NCI-H1417 (cell line): ENCODE measurements around the gene OASL.
"Not testable (repeated sequence)": the region's sequence is repeated elsewhere in the genome, so short reads cannot be mapped to it uniquely, and the experiment has no call there.

Source experiments
- DNase-seq, 3 experiments: peaks; one replicate each; lab custom pipeline; 2025; lab: John Stamatoyannopoulos, UW

The OASL gene

GRCh38 chr12:121059031-121059898, 20.2 kb upstream of the OASL start:
- no peak for DNase-seq

GRCh38 chr12:121057794-121058193, 18.7 kb upstream of the OASL start:
- no peak for DNase-seq

GRCh38 chr12:121053706-121054105, 14.7 kb upstream of the OASL start:
- no peak for DNase-seq

- no peak for DNase-seq
Measured at GRCh38 chr12:121050725-121051124, 11.7 kb upstream of the OASL start.

- no peak for DNase-seq
Measured at GRCh38 chr12:121048442-121048841, 9.4 kb upstream of the OASL start.

- DNase-seq, result not testable (repeated sequence)
Measured at GRCh38 chr12:121047400-121047799, 8.4 kb upstream of the OASL start.

- no peak for DNase-seq
Measured at GRCh38 chr12:121043067-121043466, 4.0 kb upstream of the OASL start.

GRCh38 chr12:121036810-121037326, 2.2 kb downstream of the OASL start:
- no peak for DNase-seq

GRCh38 chr12:121034616-121035305, 4.3 kb downstream of the OASL start:
- DNase-seq, result no peak

- no peak for DNase-seq
Measured at GRCh38 chr12:121033625-121034349, 5.3 kb downstream of the OASL start.

GRCh38 chr12:121030576-121031212, 8.4 kb downstream of the OASL start:
- DNase-seq, result peak in 1 of 3 experiments; percentile 17

GRCh38 chr12:121026274-121027045, 12.6 kb downstream of the OASL start:
- no peak for DNase-seq

- no peak for DNase-seq
Measured at GRCh38 chr12:121025442-121026226, 13.4 kb downstream of the OASL start.

- no peak for DNase-seq
Measured at GRCh38 chr12:121023799-121024198, 15.2 kb downstream of the OASL start.

- DNase-seq, result no peak
Measured at GRCh38 chr12:121022713-121023112, 16.3 kb downstream of the OASL start.

GRCh38 chr12:121021754-121022153, 17.3 kb downstream of the OASL start:
- no peak for DNase-seq

GRCh38 chr12:121018860-121019617, 20.0 kb downstream of the OASL start:
- no peak for DNase-seq

GRCh38 chr12:121017966-121018491, 21.0 kb downstream of the OASL start:
- no peak for DNase-seq
